ENCODE measurements around the gene IGSF6. TPM values are rescaled to one million over a fixed set of nuclear protein-coding genes. Genes with fewer than 3 reads are reported as not detected.
"Not testable (repeated sequence)": the region's sequence is repeated elsewhere in the genome, so short reads cannot be mapped to it uniquely, and the experiment has no call there.

The IGSF6 gene
- total RNA-seq, 6 donors from 2014 or later = 7.0 to 74.0 (median 17.7) TPM

- ATAC-seq (ENCODE audit: low FRiP score in 2 of 2) (peak in 1 of 2 donors; percentile 56), DNase-seq (no peak)
- WGBS, 2 donors = 35 to 37% methylated on average over 4 of the region's 4 CpGs
- Histone ChIP-seq H3K36me3 (no peaks in the 10 kb centered on the region), H3K27me3 (no peaks in the 10 kb centered on the region), H3K4me3 (no peak overlapping the region), H3K9me3 (no peaks in the 10 kb centered on the region), H3K27ac (peak overlapping the region in 3 of 4 donors; percentile 54 to 67 (median 62)), H3K4me1 (peaks cover 12 to 56% (median 34%) of the 10 kb centered on the region in 4 donors)
- TF ChIP-seq EP300 (IDR thresholded peaks at IDR 0.05) = no peak
- no peak for TF ChIP-seq POLR2A (IDR thresholded peaks at IDR 0.05)
- TF ChIP-seq POLR2AphosphoS5 (IDR thresholded peaks at IDR 0.05) = no peak
- no peak for TF ChIP-seq CTCF (IDR thresholded peaks at IDR 0.05)
Measured at GRCh38 chr16:21611198-21611555, 41.2 kb downstream of the IGSF6 start.

- H3K27me3 ChIP-seq = no peaks in the 10 kb centered on the region
- DNase-seq (no peak), ATAC-seq (ENCODE audit: low FRiP score in 2 of 2) (no peak)
- WGBS, 2 donors = 63 to 73% methylated on average over 2 of the region's 2 CpGs
- TF ChIP-seq POLR2AphosphoS5 (IDR thresholded peaks at IDR 0.05) (no peak), CTCF (IDR thresholded peaks at IDR 0.05) (no peak), EP300 (IDR thresholded peaks at IDR 0.05) (no peak), POLR2A (IDR thresholded peaks at IDR 0.05) (no peak)
- peak overlapping the region in 1 of 4 donors; percentile 67 for H3K27ac ChIP-seq
- no peaks in the 10 kb centered on the region for H3K9me3 ChIP-seq
- peaks cover 12 to 53% (median 36%) of the 10 kb centered on the region in 4 donors for H3K4me1 ChIP-seq
- no peaks in the 10 kb centered on the region for H3K36me3 ChIP-seq
- no peak overlapping the region for H3K4me3 ChIP-seq
Measured at GRCh38 chr16:21610766-21611165, 41.6 kb downstream of the IGSF6 start.

- no peak overlapping the region for H3K27ac ChIP-seq
- WGBS, 2 donors = 83 to 88% methylated on average over 3 of the region's 3 CpGs
- TF ChIP-seq POLR2A (IDR thresholded peaks at IDR 0.05) (no peak), EP300 (IDR thresholded peaks at IDR 0.05) (no peak), POLR2AphosphoS5 (IDR thresholded peaks at IDR 0.05) (no peak), CTCF (IDR thresholded peaks at IDR 0.05) (no peak)
- peaks cover 12 to 59% (median 37%) of the 10 kb centered on the region in 4 donors for H3K4me1 ChIP-seq
- H3K4me3 ChIP-seq = no peak overlapping the region
- no peaks in the 10 kb centered on the region for H3K9me3 ChIP-seq
- H3K36me3 ChIP-seq = no peaks in the 10 kb centered on the region
- H3K27me3 ChIP-seq = no peaks in the 10 kb centered on the region
- no peak for DNase-seq
- ATAC-seq (ENCODE audit: low FRiP score in 2 of 2) = no peak
Measured at GRCh38 chr16:21610006-21610544, 42.3 kb downstream of the IGSF6 start.

- peak in 1 of 2 donors; percentile 37 for ATAC-seq (ENCODE audit: low FRiP score in 2 of 2)
- Histone ChIP-seq H3K9me3 (no peaks in the 10 kb centered on the region), H3K4me1 (peaks cover 21 to 67% (median 45%) of the 10 kb centered on the region in 4 donors), H3K27ac (peak overlapping the region in 1 of 4 donors; percentile 64), H3K27me3 (no peaks in the 10 kb centered on the region), H3K36me3 (no peaks in the 10 kb centered on the region), H3K4me3 (no peak overlapping the region)
- WGBS, 2 donors = 73 to 80% methylated on average over 3 of the region's 3 CpGs
- TF ChIP-seq EP300 (IDR thresholded peaks at IDR 0.05) = no peak
- TF ChIP-seq POLR2AphosphoS5 (IDR thresholded peaks at IDR 0.05) = peak in 1 of 2 donors; percentile 62
- peak in 1 of 2 donors; percentile 38 for DNase-seq
Measured at GRCh38 chr16:21608639-21609328, 43.6 kb downstream of the IGSF6 start.

GRCh38 chr16:21605848-21606247 lies 46.6 kb downstream of the IGSF6 start:
- DNase-seq; H3K4me3 ChIP-seq; H3K36me3 ChIP-seq; H3K9me3 ChIP-seq; ATAC-seq (ENCODE audit: low FRiP score in 2 of 2); H3K27me3 ChIP-seq; H3K27ac ChIP-seq: not testable (repeated sequence)
- 94 to 96% methylated on average over 8 of the region's 8 CpGs for WGBS, 2 donors
- peaks cover 17 to 57% (median 34%) of the 10 kb centered on the region in 4 donors for H3K4me1 ChIP-seq
